Occipital lobe (tissue), 2 donors: ENCODE data around the gene PTGDR2. TPM values are rescaled to one million over a fixed set of nuclear protein-coding genes. Genes with fewer than 3 reads are reported as not detected.

Experiments
- DNase-seq: peaks from one replicate; lab custom pipeline; 2025; lab: John Stamatoyannopoulos, UW
- total RNA-seq: library from RNA; depleted of rRNA; stranded (reverse); fragments of >200 nt; gene quantifications from one replicate; pipeline ENCODE4 v1.2.3, GENCODE V29; 2014

PTGDR2 gene
- total RNA-seq, 1 donor from 2014 or later = 1.6 TPM

- DNase-seq = no peak
These were observed 45.2 kb downstream of the PTGDR2 start for GRCh38 chr11:60810569-60810968.

DNA sequence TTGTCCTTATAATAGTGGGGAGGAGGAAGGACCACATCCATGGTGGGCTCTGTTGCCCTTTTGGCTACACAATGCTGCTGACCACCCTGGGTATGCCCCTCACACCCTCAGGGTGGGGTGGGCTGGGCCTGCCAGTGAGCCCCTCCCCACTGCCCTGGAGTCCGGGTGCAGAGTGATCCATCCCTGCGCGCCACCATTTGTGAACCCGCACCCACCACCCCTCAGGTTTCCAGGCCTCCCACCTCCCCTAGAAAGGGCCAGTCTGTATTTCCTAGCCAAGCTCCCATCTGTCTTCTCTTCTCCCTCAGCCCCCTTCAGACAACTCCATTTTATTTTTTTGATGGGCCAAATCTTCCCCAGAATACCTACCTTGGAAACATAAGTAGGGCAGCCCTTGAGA is 45.6 kb downstream of the PTGDR2 start:
- no peak for DNase-seq

GRCh38 chr11:60809691-60810090 is 46.1 kb downstream of the PTGDR2 start:
- peak; percentile 5 for DNase-seq

DNA sequence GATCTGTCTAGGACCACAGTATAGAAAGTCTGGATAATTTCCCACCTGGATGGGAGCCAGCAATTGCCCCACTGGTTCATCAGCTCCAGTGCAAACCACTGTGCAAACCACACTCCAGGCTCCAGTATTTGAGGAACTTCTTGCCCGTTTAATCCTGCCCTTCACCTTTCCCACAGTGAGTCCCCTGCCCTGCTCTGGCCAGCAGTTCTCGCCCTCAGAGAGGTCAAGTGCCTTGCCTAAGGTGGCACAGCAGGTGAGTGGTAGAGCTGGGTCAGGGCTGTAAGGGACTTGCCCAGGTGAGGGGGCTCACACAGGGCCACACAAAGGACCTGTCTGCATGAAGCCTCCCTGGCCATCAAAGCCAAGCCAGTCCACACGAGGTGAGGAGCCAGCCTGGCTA is 46.5 kb downstream of the PTGDR2 start:
- no peak for DNase-seq

DNA sequence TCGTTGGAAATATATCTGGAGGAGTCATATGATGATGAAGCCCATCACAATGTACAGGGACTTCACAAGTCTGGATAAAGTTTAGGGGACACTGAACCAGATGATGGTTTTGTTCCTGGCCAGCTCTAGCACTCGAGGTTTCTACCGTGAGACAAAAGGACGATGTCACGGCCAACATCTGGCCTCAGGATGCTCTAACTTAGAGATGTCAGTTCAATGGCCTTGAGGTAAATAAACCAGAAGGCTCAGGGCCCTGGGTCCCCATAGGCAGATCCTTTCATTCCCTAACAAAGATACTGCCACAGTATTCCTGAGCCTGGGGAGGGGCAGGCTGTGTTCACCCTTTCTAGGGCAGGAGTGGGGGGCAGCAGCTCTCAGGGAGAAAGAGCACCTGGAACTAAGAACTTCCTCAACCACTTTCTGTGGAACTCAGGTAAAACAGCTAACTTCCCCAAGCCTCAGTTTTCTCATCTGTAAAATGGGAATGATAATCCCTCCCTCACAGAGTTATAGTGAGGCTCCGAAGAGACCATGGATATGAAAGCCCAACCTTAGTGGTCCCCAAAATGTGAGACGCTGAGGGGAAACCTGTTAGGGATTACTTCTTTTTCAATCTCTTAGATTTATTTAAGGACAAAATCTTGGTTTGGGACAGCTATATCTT is 52.3 kb downstream of the PTGDR2 start:
- DNase-seq = no peak

DNA sequence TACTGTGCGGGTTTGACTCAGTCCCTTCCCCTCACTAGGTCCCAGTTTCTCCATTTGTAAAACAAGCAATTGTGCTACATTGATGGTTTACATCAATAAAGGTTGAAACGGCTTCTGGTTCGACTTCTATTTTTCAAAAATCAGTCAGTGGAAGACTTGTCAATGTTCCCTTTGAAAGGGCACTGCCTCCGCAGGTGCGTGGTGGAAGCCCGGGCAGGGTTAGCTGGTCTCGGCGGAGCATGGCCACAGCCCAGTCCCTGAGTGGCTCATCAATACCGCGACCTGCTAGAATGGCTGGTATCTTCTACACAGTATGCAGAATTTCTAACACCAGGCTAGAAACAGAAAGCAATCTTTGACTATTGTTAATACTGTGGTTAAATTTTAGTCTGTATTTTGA is 54.6 kb downstream of the PTGDR2 start:
- DNase-seq = no peak

Other genes with a start within 250 kb of the PTGDR2 start
- gene MS4A8, start 156.3 kb downstream of the PTGDR2 start, total RNA-seq = not detected
- not detected for gene MS4A18, start 131.2 kb downstream of the PTGDR2 start, total RNA-seq
- gene MS4A15, start 99.1 kb downstream of the PTGDR2 start, total RNA-seq = not detected
- gene MS4A10, start 70.6 kb downstream of the PTGDR2 start, total RNA-seq = not detected
- 2.5 TPM for gene CCDC86, start 13.8 kb downstream of the PTGDR2 start, total RNA-seq
- not detected for gene ZP1, start 11.6 kb upstream of the PTGDR2 start, total RNA-seq
- gene PRPF19, start 50.6 kb upstream of the PTGDR2 start, total RNA-seq = 42.3 TPM
- 8.3 TPM for gene TMEM109, start 58.2 kb upstream of the PTGDR2 start, total RNA-seq
- gene TMEM132A, start 68.5 kb upstream of the PTGDR2 start, total RNA-seq = 104 TPM
- gene SLC15A3, start 96.2 kb upstream of the PTGDR2 start, total RNA-seq = 5.8 TPM
- gene CD6, start 115.7 kb upstream of the PTGDR2 start, total RNA-seq = 0.16 TPM
- not detected for gene CD5, start 246.5 kb upstream of the PTGDR2 start, total RNA-seq